IMR-90 (cell line): ENCODE measurements around the gene DENND1A. TPM values are rescaled to one million over a fixed set of nuclear protein-coding genes. Genes with fewer than 3 reads are reported as not detected.

Source experiments
- ATAC-seq: fragments of 200-7000 bp; cut with Tn5 transposase; 2 replicates; pipeline ENCODE4 v1.9.1; 2020; ENCODE audit warnings: low read depth, mild to moderate bottlenecking, moderate library complexity
- BruUV-seq: library from RNA; stranded (reverse); fragments of 400-500 nt; replicated peaks from 2 replicates; lab custom pipeline; 2021; lab: Mats Ljungman, UMichigan
- CTCF ChIA-PET: fragments of 300-600 bp; formaldehyde crosslinking; extraction: SDS; loops from one replicate; lab custom pipeline; 2021; ENCODE audit warnings: antibody characterized with exemption; lab: Yijun Ruan, JAX
- POLR2A ChIA-PET: fragments of 300-600 bp; sonication (Branson Sonifier 250); formaldehyde crosslinking; loops from one replicate; lab custom pipeline; 2022; ENCODE audit warnings: antibody characterized with exemption; ENCODE audit not compliant: unreplicated experiment; lab: Charles Lee
- DNase-seq: peaks from one replicate; pipeline ENCODE4 v3.0.0; 2013
- H2AFZ ChIP-seq: replicated peaks from 2 replicates; pipeline ENCODE3; 2013; ENCODE audit warnings: low read length, mild to moderate bottlenecking; ENCODE audit not compliant: poor library complexity
- H2AK5ac ChIP-seq: 2 replicates; pipeline ENCODE4 v1.6.1; 2013; ENCODE audit warnings: low read depth, low read length, inconsistent platforms
- H2AK9ac ChIP-seq: replicated peaks from 2 replicates; pipeline ENCODE3; 2013; ENCODE audit warnings: mild to moderate bottlenecking, low read depth, low read length, moderate library complexity; ENCODE audit not compliant: poor library complexity
- H2BK120ac ChIP-seq: 2 replicates; pipeline ENCODE4 v1.6.1; 2013; ENCODE audit warnings: low read depth, low read length, inconsistent platforms
- H2BK15ac ChIP-seq: 3 replicates; pipeline ENCODE4 v1.6.1; 2013; ENCODE audit warnings: low read depth, low read length, inconsistent platforms
- H2BK20ac ChIP-seq: 2 replicates; pipeline ENCODE4 v1.6.1; 2013; ENCODE audit warnings: low read depth, mild to moderate bottlenecking, inconsistent platforms, low read length, moderate library complexity
- H2BK5ac ChIP-seq: 2 replicates; pipeline ENCODE4 v1.6.1; 2013; ENCODE audit warnings: mild to moderate bottlenecking, low read depth, low read length, inconsistent platforms; ENCODE audit not compliant: poor library complexity, severe bottlenecking
- H3K14ac ChIP-seq: replicated peaks from 2 replicates; pipeline ENCODE4 v1.6.1; 2013; ENCODE audit warnings: low read depth, low read length, inconsistent platforms
- H3K18ac ChIP-seq: 2 replicates; pipeline ENCODE4 v1.6.1; 2013; ENCODE audit warnings: low read depth, low read length, control low read depth
- H3K23ac ChIP-seq: 2 replicates; pipeline ENCODE4 v1.6.1; 2013; ENCODE audit warnings: low read depth, low read length, inconsistent platforms
- H3K27ac ChIP-seq: 2 replicates; pipeline ENCODE4 v1.5.1; 2013; ENCODE audit warnings: mild to moderate bottlenecking, control low read depth, low read length; ENCODE audit not compliant: insufficient read depth
- H3K27me3 ChIP-seq: 2 replicates; pipeline ENCODE4 v1.6.1; 2013; ENCODE audit warnings: low read length; ENCODE audit not compliant: control insufficient read depth, insufficient read depth
- H3K36me3 ChIP-seq: 2 replicates; pipeline ENCODE4 v1.6.1; 2013; ENCODE audit warnings: low read length, mixed read lengths; ENCODE audit not compliant: control insufficient read depth, insufficient read depth
- H3K4ac ChIP-seq: 2 replicates; pipeline ENCODE4 v1.6.1; 2013; ENCODE audit warnings: low read depth, low read length, inconsistent platforms
- H3K4me1 ChIP-seq: 2 replicates; pipeline ENCODE4 v1.6.1; 2013; ENCODE audit warnings: low read length, mixed read lengths; ENCODE audit not compliant: control insufficient read depth, insufficient read depth
- H3K4me2 ChIP-seq: 2 replicates; pipeline ENCODE4 v1.6.1; 2013; ENCODE audit warnings: low read depth, mild to moderate bottlenecking, control low read depth, low read length, moderate library complexity
- H3K4me3 ChIP-seq: 2 replicates; pipeline ENCODE4 v1.5.1; 2013; ENCODE audit warnings: low read depth, mild to moderate bottlenecking, control low read depth, low read length, moderate library complexity; ENCODE audit not compliant: insufficient read depth
- H3K56ac ChIP-seq: 2 replicates; pipeline ENCODE4 v1.6.1; 2013; ENCODE audit warnings: low read length, inconsistent platforms; ENCODE audit not compliant: insufficient read depth; ENCODE audit errors: extremely low read depth
- H3K79me1 ChIP-seq, 2 experiments: 2 replicates each; pipeline ENCODE4 v1.6.1; 2013; ENCODE audit warnings: low read length in 2 of 2, inconsistent platforms in 1 of 2, low read depth in 1 of 2
- H3K9ac ChIP-seq: 2 replicates; pipeline ENCODE4 v1.6.1; 2013; ENCODE audit warnings: low read depth, low read length, control low read depth
- H3K9me1 ChIP-seq: 2 replicates; pipeline ENCODE4 v1.6.1; 2013; ENCODE audit warnings: low read length, inconsistent platforms; ENCODE audit not compliant: insufficient read depth
- H3K9me3 ChIP-seq: 2 replicates; pipeline ENCODE4 v1.6.1; 2013; ENCODE audit warnings: low read length; ENCODE audit not compliant: control insufficient read depth, insufficient read depth
- H4K20me1 ChIP-seq: 2 replicates; pipeline ENCODE4 v1.6.1; 2013; ENCODE audit warnings: low read length, inconsistent platforms; ENCODE audit not compliant: insufficient read depth
- H4K5ac ChIP-seq: 2 replicates; pipeline ENCODE4 v1.6.1; 2013; ENCODE audit warnings: mild to moderate bottlenecking, low read depth, low read length, control low read depth
- H4K8ac ChIP-seq, 2 experiments: 2 replicates each; pipeline ENCODE4 v1.6.1; 2013; ENCODE audit warnings: low read depth in 2 of 2, low read length in 2 of 2, control low read depth in 1 of 2, inconsistent platforms in 1 of 2
- H4K91ac ChIP-seq: 2 replicates; pipeline ENCODE4 v1.6.1; 2013; ENCODE audit warnings: low read depth, low read length, inconsistent platforms; ENCODE audit not compliant: insufficient read depth
- BHLHE40 ChIP-seq: fragments of 150-350 bp; IDR thresholded peaks from 2 replicates; pipeline ENCODE4 v1.6.1; 2016; ENCODE audit warnings: mild to moderate bottlenecking, low read depth, low read length
- FOS ChIP-seq: fragments of 150-350 bp; IDR thresholded peaks from 2 replicates; pipeline ENCODE4 v1.6.1; 2016; ENCODE audit warnings: low read depth, low read length
- WGBS, 2 experiments: methylation state at CpG; one replicate each; pipeline versions ENCODE4 v1.1.5 to v1.1.7; 2013; ENCODE audit warnings: missing lambda C conversion rate in 2 of 2; ENCODE audit not compliant: insufficient read length in 1 of 2; ENCODE audit errors: extremely low coverage in 2 of 2; 5-methylcytosine and 5-hydroxymethylcytosine counted together
- dilution Hi-C: fragments of 300-500 bp; cut with HindIII; formaldehyde crosslinking; loops from one replicate; pipeline ENCODE4 v1.14.3; 2018; ENCODE audit warnings: low sequenced_read_pairs; ENCODE audit not compliant: unreplicated experiment
- in situ Hi-C: fragments of 300-500 bp; cut with MboI; formaldehyde crosslinking; loops from 3 replicates; pipeline ENCODE4 v1.14.3; 2019; ENCODE audit warnings: low sequenced_read_pairs, inconsistent platforms, mixed read lengths
- intact Hi-C: fragments of 100-400 bp; cut with micrococcal nuclease; formaldehyde crosslinking; loops from 2 replicates; pipeline ENCODE4 v1.10.0; 2022
- polyA plus RNA-seq, 3 experiments: library from polyadenylated mRNA; depleted of rRNA; stranded (reverse); fragments of >200 nt; gene quantifications; 2 replicates each; pipeline ENCODE4 v1.2.3, GENCODE V29; 2012; ENCODE audit warnings: low replicate concordance in 1 of 3
- total RNA-seq: library from RNA; depleted of rRNA; stranded (reverse); fragments of >200 nt; gene quantifications from 2 replicates; pipeline ENCODE4 v1.2.3, GENCODE V29; 2012

The DENND1A gene
- total and polyA plus RNA-seq, 2 of the 4 experiments (the other 2 are of a cell fraction), result 21.4 to 27.6 TPM

GRCh38 chr9:123679330-123679987 lies 250.5 kb downstream of the DENND1A start:
- Histone ChIP-seq H4K20me1 (peaks cover 26% of the 10 kb centered on the region; the same call in 1 of the 2 replicates), H3K4ac (no peak overlapping the region), H3K56ac (no peak overlapping the region), H3K4me1 (peaks cover 13% of the 10 kb centered on the region; the same call in 1 of the 2 replicates), H2BK5ac (no peak overlapping the region), H3K27ac (no peak overlapping the region), H3K23ac (no peak overlapping the region), H2BK15ac (no peak overlapping the region), H2BK120ac (no peak overlapping the region), H3K9ac (no peak overlapping the region), H3K79me1 (no peaks in the 10 kb centered on the region; a peak in 3 of 4 replicates), H3K9me1 (peaks cover 13% of the 10 kb centered on the region; the same call in 1 of the 2 replicates), H3K18ac (no peak overlapping the region), H3K36me3 (no peaks in the 10 kb centered on the region), H2AFZ (peak overlapping the region; percentile 3), H3K9me3 (no peaks in the 10 kb centered on the region), H3K4me2 (peak overlapping the region; percentile 14; the same call in 1 of the 2 replicates), H3K4me3 (no peak overlapping the region), H2AK9ac (no peak overlapping the region), H3K14ac (0 out of 2 replicates have a peak overlapping the region, but pooled peaks have one; percentile 34), H4K91ac (no peak overlapping the region), H2AK5ac (peak overlapping the region; percentile 25; the same call in 1 of the 2 replicates), H4K8ac (no peak overlapping the region), H2BK20ac (no peak overlapping the region), H3K27me3 (no peaks in the 10 kb centered on the region), H4K5ac (no peak overlapping the region)
- intact Hi-C loops, result loop anchor here (5.0 kb wide), 1 partner anchor 248 kb away; no protein-coding TSS in a partner anchor
- CTCF ChIA-PET, result no interaction called here
- POLR2A ChIA-PET, result no interaction called here
- dilution Hi-C loops, result no loop called here
- DNase-seq (peak; percentile 27), ATAC-seq (no peak)
- BruUV-seq, result no TSS peak
- TF ChIP-seq BHLHE40 (no peak), FOS (no peak)
- in situ Hi-C loops, result no loop called here
- WGBS, 2 experiments, result no CpG with 5 or more reads among the region's 16 CpGs
